K562 (cell line): ENCODE data around the gene TAF15. TPM values are rescaled to one million over a fixed set of nuclear protein-coding genes. Genes with fewer than 3 reads are reported as not detected.

ENCODE experiments used
- CCAR2 ChIP-seq: fragments of 200-400 bp; formaldehyde crosslinking; IDR thresholded peaks from 2 replicates; pipeline ENCODE4 v1.6.1; 2017; ENCODE audit warnings: mild to moderate bottlenecking, low read depth, low read length
- CSDE1 ChIP-seq, 2 experiments: fragments of 450-650 bp; IDR thresholded peaks; 2 replicates each; pipeline ENCODE4 v1.6.1; 2016; ENCODE audit warnings: mild to moderate bottlenecking in 1 of 2
- DACH1 ChIP-seq: fragments of 450-650 bp; IDR thresholded peaks from 2 replicates; pipeline ENCODE4 v1.6.1; 2018; ENCODE audit not compliant: partially characterized antibody
- ELF1 ChIP-seq: fragments of 200-800 bp; sonication (Bioruptor generic); IDR thresholded peaks from 2 replicates; pipeline ENCODE4 v1.6.1; 2016; ENCODE audit warnings: missing genetic modification characterization, missing compliant biosample characterization
- EP400 ChIP-seq: fragments of 450-650 bp; IDR thresholded peaks from 2 replicates; pipeline ENCODE4 v1.6.1; 2017; ENCODE audit warnings: antibody characterized with exemption, mild to moderate bottlenecking, moderate library complexity
- ETV5 ChIP-seq: sonication (generic); formaldehyde crosslinking; IDR thresholded peaks from 2 replicates; pipeline ENCODE4 v1.4.0; 2020; ENCODE audit warnings: low read depth, mild to moderate bottlenecking, missing genetic modification reagents
- HMGN3 ChIP-seq: IDR thresholded peaks from 2 replicates; pipeline ENCODE4 v1.6.1; 2011; ENCODE audit warnings: borderline replicate concordance, low read depth, mild to moderate bottlenecking, mixed read lengths, low read length; ENCODE audit not compliant: insufficient read length; ENCODE audit errors: extremely low read depth
- HNRNPK ChIP-seq: fragments of 200-400 bp; formaldehyde crosslinking; IDR thresholded peaks from one replicate; pipeline ENCODE4 v1.6.1; 2018; ENCODE audit warnings: mild to moderate bottlenecking, low read depth, low read length; ENCODE audit not compliant: poor library complexity, severe bottlenecking
- IRF2 ChIP-seq: sonication (generic); formaldehyde crosslinking; IDR thresholded peaks from 2 replicates; pipeline ENCODE4 v1.8.1; 2022; ENCODE audit warnings: mild to moderate bottlenecking, missing genetic modification reagents
- NRF1 ChIP-seq, 2 experiments: fragments of 450-650 bp; IDR thresholded peaks in 1 of 2; conservative IDR thresholded peaks in 1 of 2; 2 replicates each; pipeline ENCODE4 v1.6.1; 2014; ENCODE audit warnings: mild to moderate bottlenecking in 2 of 2
- NUFIP1 ChIP-seq: fragments of 450-650 bp; IDR thresholded peaks from 2 replicates; pipeline ENCODE4 v1.6.1; 2018; ENCODE audit not compliant: partially characterized antibody
- POLR2AphosphoS5 ChIP-seq: IDR thresholded peaks from 2 replicates; pipeline ENCODE4 v1.6.1; 2011; ENCODE audit warnings: mild to moderate bottlenecking, low read depth, low read length, moderate library complexity; ENCODE audit not compliant: control insufficient read depth, insufficient read depth
- STAT5A ChIP-seq: IDR thresholded peaks from 2 replicates; pipeline ENCODE4 v1.6.1; 2012; ENCODE audit warnings: low read length, inconsistent platforms, borderline replicate concordance
- TBL1XR1 ChIP-seq, 2 experiments: IDR thresholded peaks; 2 replicates each; pipeline ENCODE4 v1.6.1; 2012; ENCODE audit warnings: improper control_type of control experiment in 2 of 2, low read length in 2 of 2, mild to moderate bottlenecking in 1 of 2
- TCF7L2 ChIP-seq: fragments of 150-350 bp; IDR thresholded peaks from 2 replicates; pipeline ENCODE4 v1.6.1; 2016; ENCODE audit warnings: low read depth, mild to moderate bottlenecking, low read length, moderate library complexity
- VEZF1 ChIP-seq: fragments of 200-800 bp; sonication (Bioruptor generic); IDR thresholded peaks from 2 replicates; pipeline ENCODE4 v1.6.1; 2017; ENCODE audit warnings: missing genetic modification characterization, missing compliant biosample characterization
- ZBTB1 ChIP-seq: sonication (generic); formaldehyde crosslinking; IDR thresholded peaks from 2 replicates; pipeline ENCODE4 v1.8.1; 2023; ENCODE audit warnings: missing genetic modification reagents, low read depth, mild to moderate bottlenecking, borderline replicate concordance
- ZNF57 ChIP-seq: fragments of 450-650 bp; formaldehyde crosslinking; IDR thresholded peaks from 2 replicates; pipeline ENCODE4 v1.4.0; 2020; ENCODE audit warnings: mild to moderate bottlenecking, moderate library complexity
- ZSCAN29 ChIP-seq: fragments of 450-650 bp; IDR thresholded peaks from 2 replicates; pipeline ENCODE4 v1.6.1; 2017
- polyA plus RNA-seq, 8 experiments: library from polyadenylated mRNA; depleted of rRNA in 4 of 8; stranded (reverse) in 5 of 8; unstranded in 3 of 8; fragments of >200 nt; fragmentation: Nextera tagmentation in 2 of 8; fragmentation: Illumina TruSeq in 1 of 8; extraction: Ambion mirVana in 2 of 8; extraction: Trizol in 1 of 8; gene quantifications; 2 replicates each; pipeline versions ENCODE4 v1.2.1 to v1.2.3, GENCODE V29; 2011 to 2014; ENCODE audit warnings: inconsistent platforms in 1 of 8, missing spikeins in 1 of 8
- total RNA-seq, 7 experiments: library from RNA; depleted of rRNA in 6 of 7; stranded (reverse); fragments of >200 nt in 6 of 7; fragmentation: Illumina TruSeq in 2 of 7; extraction: Trizol in 2 of 7; gene quantifications; 2 replicates each; pipeline versions ENCODE4 v1.2.1 to v1.2.3, GENCODE V29; 2011 to 2021; ENCODE audit warnings: low replicate concordance in 1 of 7
- TF ChIP-seq, protein P1 (sequence below): sonication (generic); IDR thresholded peaks from 2 replicates; pipeline ENCODE4 v1.6.1; 2016
- TF ChIP-seq, protein P2 (sequence below): fragments of 250-450 bp; sonication (Bioruptor Pico); IDR thresholded peaks from 2 replicates; pipeline ENCODE4 v1.5.1; 2021; ENCODE audit warnings: mild to moderate bottlenecking
- TF ChIP-seq, protein P3 (sequence below): fragments of 250-450 bp; sonication (Bioruptor Pico); IDR thresholded peaks from 2 replicates; pipeline ENCODE4 v1.8.0; 2021; ENCODE audit warnings: moderate library complexity, mild to moderate bottlenecking, inconsistent platforms

TAF15 gene
- total and polyA plus RNA-seq, 9 of the 15 experiments (the other 6 are each of a cell fraction or from before 2014, with no cell fraction given), result 4.1 to 272 (median 56.8) TPM

GRCh38 chr17:35808962-35809854, at the start of gene TAF15 (continued):
- TF ChIP-seq, protein P1, sequence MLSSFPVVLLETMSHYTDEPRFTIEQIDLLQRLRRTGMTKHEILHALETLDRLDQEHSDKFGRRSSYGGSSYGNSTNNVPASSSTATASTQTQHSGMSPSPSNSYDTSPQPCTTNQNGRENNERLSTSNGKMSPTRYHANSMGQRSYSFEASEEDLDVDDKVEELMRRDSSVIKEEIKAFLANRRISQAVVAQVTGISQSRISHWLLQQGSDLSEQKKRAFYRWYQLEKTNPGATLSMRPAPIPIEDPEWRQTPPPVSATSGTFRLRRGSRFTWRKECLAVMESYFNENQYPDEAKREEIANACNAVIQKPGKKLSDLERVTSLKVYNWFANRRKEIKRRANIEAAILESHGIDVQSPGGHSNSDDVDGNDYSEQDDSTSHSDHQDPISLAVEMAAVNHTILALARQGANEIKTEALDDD, result no peak
- TF ChIP-seq TCF7L2 (peak; percentile 99), IRF2 (CRISPR knock-in tag) (no peak), ELF1 (peak; percentile 70; the same call in 1 of the 2 replicates), NRF1 (conservative IDR thresholded peaks at IDR 0.05 in 1 of 2, IDR thresholded peaks at IDR 0.05 in 1 of 2) (peak in 1 of 2 experiments; percentile 52; a peak in 3 of 4 replicates), EP400 (peak; percentile 96), ZSCAN29 (0 out of 2 replicates have a peak, but pooled peaks have one; percentile 29), DACH1 (no peak), TBL1XR1 (IDR thresholded peaks at IDR 0.05; ENCODE audit: low read length in 2 of 2) (no peak), HMGN3 (peak; percentile 63), NUFIP1 (peak; percentile 95), CSDE1 (IDR thresholded peaks at IDR 0.05) (no peak), ZNF57 (CRISPR knock-in tag) (0 out of 2 replicates have a peak, but pooled peaks have one; percentile 34), VEZF1 (CRISPR knock-in tag) (peak; percentile 73; the same call in 1 of the 2 replicates), ZBTB1 (CRISPR knock-in tag) (0 out of 2 replicates have a peak, but pooled peaks have one; percentile 13), HNRNPK (no peak), ETV5 (CRISPR knock-in tag) (no peak), CCAR2 (no peak), POLR2AphosphoS5 (peak; percentile 97), STAT5A (no peak)
- TF ChIP-seq, protein P2, sequence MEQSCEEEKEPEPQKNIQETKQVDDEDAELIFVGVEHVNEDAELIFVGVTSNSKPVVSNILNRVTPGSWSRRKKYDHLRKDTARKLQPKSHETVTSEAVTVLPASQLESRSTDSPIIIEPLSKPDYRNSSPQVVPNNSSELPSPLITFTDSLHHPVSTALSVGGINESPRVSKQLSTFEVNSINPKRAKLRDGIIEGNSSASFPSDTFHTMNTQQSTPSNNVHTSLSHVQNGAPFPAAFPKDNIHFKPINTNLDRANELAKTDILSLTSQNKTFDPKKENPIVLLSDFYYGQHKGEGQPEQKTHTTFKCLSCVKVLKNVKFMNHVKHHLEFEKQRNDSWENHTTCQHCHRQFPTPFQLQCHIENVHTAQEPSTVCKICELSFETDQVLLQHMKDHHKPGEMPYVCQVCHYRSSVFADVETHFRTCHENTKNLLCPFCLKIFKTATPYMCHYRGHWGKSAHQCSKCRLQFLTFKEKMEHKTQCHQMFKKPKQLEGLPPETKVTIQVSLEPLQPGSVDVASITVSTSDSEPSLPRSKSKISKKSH (CRISPR knock-in tag), result no peak
- TF ChIP-seq, protein P3, sequence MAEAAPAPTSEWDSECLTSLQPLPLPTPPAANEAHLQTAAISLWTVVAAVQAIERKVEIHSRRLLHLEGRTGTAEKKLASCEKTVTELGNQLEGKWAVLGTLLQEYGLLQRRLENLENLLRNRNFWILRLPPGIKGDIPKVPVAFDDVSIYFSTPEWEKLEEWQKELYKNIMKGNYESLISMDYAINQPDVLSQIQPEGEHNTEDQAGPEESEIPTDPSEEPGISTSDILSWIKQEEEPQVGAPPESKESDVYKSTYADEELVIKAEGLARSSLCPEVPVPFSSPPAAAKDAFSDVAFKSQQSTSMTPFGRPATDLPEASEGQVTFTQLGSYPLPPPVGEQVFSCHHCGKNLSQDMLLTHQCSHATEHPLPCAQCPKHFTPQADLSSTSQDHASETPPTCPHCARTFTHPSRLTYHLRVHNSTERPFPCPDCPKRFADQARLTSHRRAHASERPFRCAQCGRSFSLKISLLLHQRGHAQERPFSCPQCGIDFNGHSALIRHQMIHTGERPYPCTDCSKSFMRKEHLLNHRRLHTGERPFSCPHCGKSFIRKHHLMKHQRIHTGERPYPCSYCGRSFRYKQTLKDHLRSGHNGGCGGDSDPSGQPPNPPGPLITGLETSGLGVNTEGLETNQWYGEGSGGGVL, result no peak
